Measurements from ENCODE around the gene CCNB3.

The CCNB3 gene

GRCh38 chrX:50372966-50373365, 168.4 kb downstream of the CCNB3 start:
- no peak for DNase-seq

DNA sequence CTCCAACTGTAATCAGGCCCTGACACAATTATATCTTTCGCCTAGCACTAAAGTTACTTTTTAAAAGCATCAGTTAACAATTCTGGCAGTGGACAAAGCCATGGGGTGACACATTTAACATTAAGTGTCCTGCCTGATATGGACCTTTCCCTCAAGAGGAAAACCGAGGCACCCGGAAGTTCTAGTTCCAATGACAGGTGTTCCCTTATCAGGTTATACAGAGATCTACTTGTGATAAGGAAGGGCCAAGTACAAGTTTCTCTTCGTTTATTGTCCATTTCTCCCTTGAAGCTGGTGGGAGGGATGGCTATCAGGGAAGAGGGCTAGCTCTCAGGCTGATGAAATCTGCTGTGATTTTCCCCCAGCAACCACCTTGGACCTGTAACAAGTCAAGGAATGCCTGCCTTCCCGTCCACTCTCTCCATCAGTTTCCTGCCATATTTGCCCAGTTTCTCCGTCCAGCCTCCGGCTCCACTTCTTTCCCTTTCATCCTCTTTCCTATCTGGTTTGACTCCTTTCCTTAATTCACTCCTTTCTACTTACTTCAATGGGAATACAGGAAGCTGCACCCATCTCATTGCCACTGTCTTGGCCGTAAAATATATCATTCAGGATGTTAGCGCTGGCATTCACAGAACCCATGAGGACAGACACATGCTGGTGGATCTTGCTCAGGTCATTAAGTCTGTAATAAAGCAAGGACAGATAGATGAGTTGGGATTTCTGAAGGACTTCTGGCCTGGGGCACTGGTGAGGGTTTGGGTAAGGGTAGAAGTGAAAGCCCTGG, 171.1 kb downstream of the CCNB3 start:
- DNase-seq = no peak

- DNase-seq = no peak
These were observed 177.3 kb downstream of the CCNB3 start for GRCh38 chrX:50381729-50382415.

DNA sequence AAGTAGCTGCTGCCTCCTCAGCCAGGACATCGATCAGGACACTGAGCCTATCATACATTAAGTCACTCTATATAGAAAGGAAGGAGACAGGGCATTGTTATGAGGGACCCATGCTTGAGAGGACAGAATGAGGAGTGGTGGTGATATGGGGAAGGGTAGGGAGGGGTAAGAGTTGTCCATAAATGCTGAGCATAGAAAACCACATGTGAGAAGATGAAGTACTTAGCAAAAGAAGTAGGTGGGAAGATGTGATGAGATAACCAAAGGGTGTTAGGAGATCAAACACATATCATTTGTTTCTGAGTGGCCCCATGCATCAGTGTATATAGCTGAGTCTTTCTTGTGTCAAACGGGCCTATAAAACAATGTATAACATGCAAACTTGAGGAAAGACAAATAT, 182.0 kb downstream of the CCNB3 start:
- no peak for DNase-seq

GRCh38 chrX:50393902-50394301, 189.3 kb downstream of the CCNB3 start:
- DNase-seq = no peak

Data from activated CD4-positive, alpha-beta T cell treated with anti-CD3 and anti-CD28 coated beads, Interleukin-10, Interleukin-2, amounts not matched to agents 100 ng/mL and 50 ng/mL, durations not matched to agents 16 hours and 8 hours (primary cell).